Measurements from ENCODE around the gene COL4A6.
A peak's percentile ranks its signal among the peaks of the same experiment; 100 is the strongest.
"Not testable (repeated sequence)": the region's sequence is repeated elsewhere in the genome, so short reads cannot be mapped to it uniquely, and the experiment has no call there.

The COL4A6 gene

GRCh38 chrX:108399418-108400165 is 38.6 kb downstream of the COL4A6 start:
- DNase-seq (ENCODE audit: low spot score): no peak

GRCh38 chrX:108397627-108398391 is 40.4 kb downstream of the COL4A6 start:
- no peak for DNase-seq (ENCODE audit: low spot score)

- no peak for DNase-seq (ENCODE audit: low spot score)
Measured at GRCh38 chrX:108396986-108397385, 41.2 kb downstream of the COL4A6 start.

GRCh38 chrX:108396188-108396891 is 41.9 kb downstream of the COL4A6 start:
- no peak for DNase-seq (ENCODE audit: low spot score)

GRCh38 chrX:108390976-108391717 is 47.1 kb downstream of the COL4A6 start:
- not testable (repeated sequence) for DNase-seq (ENCODE audit: low spot score)

- no peak for DNase-seq (ENCODE audit: low spot score)
Measured at GRCh38 chrX:108384783-108385182, 53.4 kb downstream of the COL4A6 start.

- DNase-seq (ENCODE audit: low spot score): no peak
Measured at GRCh38 chrX:108380222-108380621, 58.0 kb downstream of the COL4A6 start.

GRCh38 chrX:108376821-108377220 is 61.4 kb downstream of the COL4A6 start:
- DNase-seq (ENCODE audit: low spot score): not testable (repeated sequence)

GRCh38 chrX:108375591-108375990 is 62.6 kb downstream of the COL4A6 start:
- not testable (repeated sequence) for DNase-seq (ENCODE audit: low spot score)

- DNase-seq (ENCODE audit: low spot score): no peak
Measured at GRCh38 chrX:108366644-108367406, 71.4 kb downstream of the COL4A6 start.

- no peak for DNase-seq (ENCODE audit: low spot score)
Measured at GRCh38 chrX:108362026-108362425, 76.2 kb downstream of the COL4A6 start.

- no peak for DNase-seq (ENCODE audit: low spot score)
Measured at GRCh38 chrX:108361316-108361715, 76.9 kb downstream of the COL4A6 start.

GRCh38 chrX:108359806-108360602 is 78.2 kb downstream of the COL4A6 start:
- no peak for DNase-seq (ENCODE audit: low spot score)

GRCh38 chrX:108353452-108353851 is 84.8 kb downstream of the COL4A6 start:
- DNase-seq (ENCODE audit: low spot score): no peak

GRCh38 chrX:108349210-108349609 is 89.0 kb downstream of the COL4A6 start:
- DNase-seq (ENCODE audit: low spot score): no peak

GRCh38 chrX:108348525-108348924 is 89.7 kb downstream of the COL4A6 start:
- no peak for DNase-seq (ENCODE audit: low spot score)

GRCh38 chrX:108347800-108348199 is 90.4 kb downstream of the COL4A6 start:
- DNase-seq (ENCODE audit: low spot score): no peak

GRCh38 chrX:108344216-108344615 is 94.0 kb downstream of the COL4A6 start:
- peak; percentile 2 for DNase-seq (ENCODE audit: low spot score)

- no peak for DNase-seq (ENCODE audit: low spot score)
Measured at GRCh38 chrX:108341947-108342346, 96.3 kb downstream of the COL4A6 start.

GRCh38 chrX:108332281-108332680 is 105.9 kb downstream of the COL4A6 start:
- no peak for DNase-seq (ENCODE audit: low spot score)
